ENCODE data around the gene ACTN1. TPM values are rescaled to one million over a fixed set of nuclear protein-coding genes. Genes with fewer than 3 reads are reported as not detected.

The ACTN1 gene
- total RNA-seq, 1 donor from 2014 or later = 27.9 TPM

GRCh38 chr14:68825729-68826128 lies 153.4 kb downstream of the ACTN1 start:
- Mint-ChIP-seq H3K36me3 (ENCODE audit: low read depth) (no peaks in the 10 kb centered on the region), H3K27me3 (ENCODE audit: insufficient read depth) (peaks cover 11% of the 10 kb centered on the region), H3K9me3 (no peaks in the 10 kb centered on the region), H3K4me1 (ENCODE audit: low read depth) (peaks cover 12% of the 10 kb centered on the region), H3K4me3 (no peak overlapping the region), H3K27ac (no peak overlapping the region)
- DNase-seq (ENCODE audit: low spot score) = no peak
- intact Hi-C loops (cut with micrococcal nuclease) = loop anchor here (2.0 kb wide), 1 partner anchor 19 kb away; no protein-coding TSS in a partner anchor

- no peak for DNase-seq (ENCODE audit: low spot score)
- Mint-ChIP-seq H3K27ac (no peak overlapping the region), H3K4me3 (no peak overlapping the region), H3K4me1 (ENCODE audit: low read depth) (peaks cover 22% of the 10 kb centered on the region), H3K9me3 (no peaks in the 10 kb centered on the region), H3K27me3 (ENCODE audit: insufficient read depth) (peaks cover 5% of the 10 kb centered on the region), H3K36me3 (ENCODE audit: low read depth) (no peaks in the 10 kb centered on the region)
- intact Hi-C loops (cut with micrococcal nuclease) = loop anchor here (2.0 kb wide), 1 partner anchor 20 kb away; no protein-coding TSS in a partner anchor
These were observed 154.4 kb downstream of the ACTN1 start for GRCh38 chr14:68824517-68825347.

- no peak for DNase-seq (ENCODE audit: low spot score)
- Mint-ChIP-seq H3K9me3 (no peaks in the 10 kb centered on the region), H3K27me3 (ENCODE audit: insufficient read depth) (peaks cover 5% of the 10 kb centered on the region), H3K36me3 (ENCODE audit: low read depth) (no peaks in the 10 kb centered on the region), H3K4me3 (no peak overlapping the region), H3K27ac (no peak overlapping the region), H3K4me1 (ENCODE audit: low read depth) (peaks cover 28% of the 10 kb centered on the region)
- intact Hi-C loops (cut with micrococcal nuclease) = loop anchor here (2.0 kb wide), 1 partner anchor 21 kb away; no protein-coding TSS in a partner anchor
These were observed 154.9 kb downstream of the ACTN1 start for GRCh38 chr14:68824207-68824516.

Other genes starting within 250 kb of the ACTN1 start
- gene ZFP36L1, start 186.2 kb downstream of the ACTN1 start, total RNA-seq = 149 and 156 TPM in 2 replicates
- 29.7 and 32.0 TPM in 2 replicates for gene DCAF5, start 173.8 kb upstream of the ACTN1 start, total RNA-seq
- gene EXD2, start 212.2 kb upstream of the ACTN1 start, total RNA-seq = 6.3 and 6.5 TPM in 2 replicates

All from activated T-helper 1 cell treated with anti-CD3 and anti-CD28 coated beads, Interleukin-12 subunit alpha, Interleukin-12 subunit beta, Interleukin-2, Interleukin-4 antibody, amounts not matched to agents 30 ng/mL and 10 ng/mL and 1 ng/mL, durations not matched to agents 14 hours and 24 hours and 36 hours (primary cell).